Gastrocnemius medialis (tissue), 4 donors: ENCODE measurements around the gene ARNT2.

Experiments used
- POLR2A ChIP-seq, 2 donors: fragments of 450-650 bp; IDR thresholded peaks; one replicate each; pipeline ENCODE4 v1.6.1; 2017; ENCODE audit warnings: antibody characterized with exemption in 2 of 2, mild to moderate bottlenecking in 2 of 2, moderate library complexity in 2 of 2
- TF ChIP-seq, protein P1 (sequence below), 5 experiments: fragments of 450-650 bp in 3 of 5; fragments of 200-600 bp in 2 of 5; sonication (generic) in 2 of 5; IDR thresholded peaks in 4 of 5; conservative IDR thresholded peaks in 1 of 5; 1 replicate in 4 of 5; 2 replicates in 1 of 5; pipeline ENCODE4 v1.5.1; 2016 to 2019; ENCODE audit warnings: antibody characterized with exemption in 5 of 5, mild to moderate bottlenecking in 3 of 5, moderate library complexity in 3 of 5

DNA sequence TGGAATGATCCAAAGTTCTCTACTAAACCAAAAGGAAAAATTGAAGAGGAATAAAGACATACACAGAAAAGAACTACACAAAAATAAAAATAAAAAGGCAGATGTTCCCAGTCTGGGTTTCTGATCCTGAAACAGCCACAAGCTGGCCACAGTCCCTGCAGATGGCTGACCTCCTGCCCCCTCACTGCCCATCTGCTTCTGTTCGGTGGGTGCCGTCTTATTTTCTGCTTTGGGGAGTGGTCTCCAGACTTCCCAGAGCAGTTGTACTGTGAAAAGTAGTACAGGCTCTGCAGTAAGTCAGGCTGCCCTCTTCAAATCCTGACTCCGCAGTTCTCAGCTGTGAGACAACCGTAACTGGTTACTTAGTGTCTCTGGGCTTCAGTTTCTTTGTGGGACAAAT is 94.5 kb downstream of the ARNT2 start:
- TF ChIP-seq, protein P1, sequence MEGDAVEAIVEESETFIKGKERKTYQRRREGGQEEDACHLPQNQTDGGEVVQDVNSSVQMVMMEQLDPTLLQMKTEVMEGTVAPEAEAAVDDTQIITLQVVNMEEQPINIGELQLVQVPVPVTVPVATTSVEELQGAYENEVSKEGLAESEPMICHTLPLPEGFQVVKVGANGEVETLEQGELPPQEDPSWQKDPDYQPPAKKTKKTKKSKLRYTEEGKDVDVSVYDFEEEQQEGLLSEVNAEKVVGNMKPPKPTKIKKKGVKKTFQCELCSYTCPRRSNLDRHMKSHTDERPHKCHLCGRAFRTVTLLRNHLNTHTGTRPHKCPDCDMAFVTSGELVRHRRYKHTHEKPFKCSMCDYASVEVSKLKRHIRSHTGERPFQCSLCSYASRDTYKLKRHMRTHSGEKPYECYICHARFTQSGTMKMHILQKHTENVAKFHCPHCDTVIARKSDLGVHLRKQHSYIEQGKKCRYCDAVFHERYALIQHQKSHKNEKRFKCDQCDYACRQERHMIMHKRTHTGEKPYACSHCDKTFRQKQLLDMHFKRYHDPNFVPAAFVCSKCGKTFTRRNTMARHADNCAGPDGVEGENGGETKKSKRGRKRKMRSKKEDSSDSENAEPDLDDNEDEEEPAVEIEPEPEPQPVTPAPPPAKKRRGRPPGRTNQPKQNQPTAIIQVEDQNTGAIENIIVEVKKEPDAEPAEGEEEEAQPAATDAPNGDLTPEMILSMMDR (IDR thresholded peaks at IDR 0.05 in 4 of 5, conservative IDR thresholded peaks at IDR 0.05 in 1 of 5): no peak
- no peak for TF ChIP-seq POLR2A (IDR thresholded peaks at IDR 0.05)
